HG02588 (cell line): ENCODE data around the gene DYRK1A.

Source experiments
- ATAC-seq: cut with Tn5 transposase; IDR thresholded peaks from one replicate; pipeline ENCODE4 v1.9.1; 2021; ENCODE audit warnings: mild to moderate bottlenecking, moderate library complexity; ENCODE audit not compliant: unreplicated experiment

Gene DYRK1A

DNA sequence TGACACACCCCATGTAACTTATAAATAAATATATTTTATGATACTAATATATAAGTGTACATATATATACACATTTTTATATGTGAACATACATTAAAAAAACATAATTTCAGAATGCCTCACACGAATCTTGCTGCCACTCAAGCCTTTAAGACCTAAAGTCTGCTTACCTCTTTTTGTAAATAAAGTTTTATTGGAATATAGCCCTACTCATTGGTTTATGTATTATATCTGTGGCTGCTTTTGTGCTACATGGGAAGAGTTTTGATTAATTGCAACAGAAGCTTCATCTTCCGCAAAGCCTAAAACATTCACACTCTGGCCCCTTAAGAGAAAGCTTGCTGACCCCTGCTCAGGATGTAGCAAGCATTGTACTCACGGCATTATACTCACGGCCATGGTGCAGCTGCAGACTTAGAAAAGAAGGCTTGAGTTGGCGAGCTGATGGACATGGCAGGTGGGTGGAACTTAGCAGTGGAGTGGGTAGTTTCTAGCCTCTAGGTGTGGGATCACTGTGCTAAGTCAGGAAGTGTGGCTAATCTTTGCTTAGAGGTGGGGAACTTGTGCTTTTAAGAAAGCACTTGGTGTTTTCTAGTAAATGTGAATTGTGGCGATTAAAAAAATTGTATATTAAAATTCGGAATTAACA lies 80.8 kb downstream of the DYRK1A start:
- no peak for ATAC-seq

GRCh38 chr21:37449302-37449937 lies 82.8 kb downstream of the DYRK1A start:
- no peak for ATAC-seq

- ATAC-seq = no peak
These were observed 83.9 kb downstream of the DYRK1A start for GRCh38 chr21:37450445-37450941.

DNA sequence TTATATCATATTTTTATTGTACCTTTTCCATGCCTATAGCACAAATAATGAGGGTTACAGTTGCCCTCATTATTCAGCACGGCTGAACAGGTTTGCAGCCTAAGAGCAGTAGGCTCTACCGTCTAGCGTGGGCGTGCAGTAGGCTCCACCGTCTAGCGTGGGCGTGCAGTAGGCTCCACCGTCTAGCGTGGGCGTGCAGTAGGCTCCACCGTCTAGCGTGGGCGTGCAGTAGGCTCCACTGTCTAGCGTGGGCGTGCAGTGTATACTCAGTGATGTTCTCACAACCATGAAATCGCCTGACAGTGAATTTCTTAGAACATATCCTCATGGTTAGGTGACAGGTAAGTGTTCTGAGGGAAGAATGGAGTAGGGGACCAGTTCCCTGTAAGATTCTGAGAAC lies 84.9 kb downstream of the DYRK1A start:
- no peak for ATAC-seq

DNA sequence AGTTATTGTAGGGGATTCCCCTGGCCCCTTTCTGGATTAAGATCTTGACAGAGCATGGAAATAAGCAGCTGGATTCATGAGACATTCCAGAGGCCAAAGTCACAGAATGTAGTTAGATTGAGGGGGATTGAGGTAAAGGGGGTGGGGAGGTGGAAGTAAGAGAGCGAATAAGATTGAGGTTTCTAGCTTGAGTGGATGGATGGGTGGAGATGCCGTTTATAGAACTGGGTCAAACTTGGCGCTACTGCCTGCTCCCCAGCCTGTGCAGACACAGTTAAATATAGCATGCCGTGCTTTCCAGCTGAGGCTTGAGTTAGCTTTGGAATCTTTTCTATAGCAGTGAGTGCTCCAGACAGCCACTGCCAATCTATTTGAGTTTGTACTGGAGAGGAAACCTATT lies 85.7 kb downstream of the DYRK1A start:
- no peak for ATAC-seq

DNA sequence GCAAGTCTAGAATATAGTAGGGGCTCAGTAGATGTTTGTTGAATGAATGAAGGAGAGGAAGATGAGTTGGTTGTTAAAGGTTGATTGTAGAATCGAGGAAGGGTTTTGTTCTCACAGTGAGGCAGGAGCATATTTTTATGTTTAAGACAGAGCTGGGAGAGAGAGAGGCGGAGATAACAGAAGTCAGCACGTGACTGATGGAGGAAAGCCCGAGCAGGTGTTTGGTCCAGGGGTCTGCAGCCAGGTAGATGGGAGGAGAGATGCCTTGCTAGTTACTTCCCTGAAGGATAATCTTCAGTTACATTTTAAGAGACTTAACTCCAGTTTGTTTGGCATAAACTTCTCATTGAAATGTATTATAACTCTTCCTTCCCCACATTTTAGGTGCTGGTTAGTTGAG lies 86.8 kb downstream of the DYRK1A start:
- ATAC-seq = no peak

DNA sequence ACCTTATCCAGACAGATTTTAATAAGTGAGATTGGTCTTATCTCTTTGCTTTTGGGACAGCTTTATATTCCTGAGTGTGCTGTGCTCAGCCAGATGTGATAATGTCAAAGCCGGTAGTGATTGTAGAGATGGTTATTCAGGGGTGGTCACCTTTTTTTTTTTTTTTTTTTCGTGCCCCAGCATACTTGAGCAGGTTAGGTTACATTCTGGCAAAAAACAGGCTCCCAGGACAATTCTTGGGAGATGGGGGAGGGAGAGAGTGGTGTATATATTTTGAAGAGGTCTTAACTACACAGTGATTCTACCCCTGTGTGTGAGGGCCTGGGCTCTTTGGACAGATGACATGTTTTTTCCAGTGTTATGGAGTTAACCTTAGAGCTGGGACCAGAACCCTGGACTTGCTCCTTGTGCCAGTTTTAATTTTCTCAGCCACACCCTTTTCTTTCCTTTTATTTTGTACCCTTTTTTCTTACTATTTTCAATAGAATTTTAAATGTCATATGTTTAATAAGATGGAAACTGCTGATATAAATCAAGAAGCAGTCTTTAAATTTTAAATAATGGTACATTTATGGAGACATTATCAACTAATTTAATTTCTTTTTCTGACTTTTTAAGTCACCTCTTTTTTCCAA lies 88.4 kb downstream of the DYRK1A start:
- ATAC-seq = no peak

DNA sequence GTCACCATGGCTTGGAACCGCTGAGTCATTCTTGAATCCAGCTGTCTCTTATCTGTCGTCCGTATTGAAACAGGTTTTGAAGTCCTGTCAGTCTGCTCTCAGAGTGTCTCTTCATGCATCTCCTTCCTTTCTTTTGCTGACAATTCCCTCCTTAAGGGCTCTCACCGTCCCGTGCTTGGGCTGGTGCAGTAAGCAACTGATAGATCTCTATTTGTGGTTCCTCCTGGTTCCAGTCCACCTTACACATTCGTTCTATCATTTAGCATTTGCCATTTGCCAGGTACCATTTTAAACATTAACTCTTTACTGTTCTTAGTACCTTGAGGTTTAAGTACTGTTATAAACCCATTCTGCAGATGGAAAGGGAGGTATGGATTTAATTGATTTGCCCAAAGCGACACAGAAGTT lies 88.9 kb downstream of the DYRK1A start:
- no peak for ATAC-seq

DNA sequence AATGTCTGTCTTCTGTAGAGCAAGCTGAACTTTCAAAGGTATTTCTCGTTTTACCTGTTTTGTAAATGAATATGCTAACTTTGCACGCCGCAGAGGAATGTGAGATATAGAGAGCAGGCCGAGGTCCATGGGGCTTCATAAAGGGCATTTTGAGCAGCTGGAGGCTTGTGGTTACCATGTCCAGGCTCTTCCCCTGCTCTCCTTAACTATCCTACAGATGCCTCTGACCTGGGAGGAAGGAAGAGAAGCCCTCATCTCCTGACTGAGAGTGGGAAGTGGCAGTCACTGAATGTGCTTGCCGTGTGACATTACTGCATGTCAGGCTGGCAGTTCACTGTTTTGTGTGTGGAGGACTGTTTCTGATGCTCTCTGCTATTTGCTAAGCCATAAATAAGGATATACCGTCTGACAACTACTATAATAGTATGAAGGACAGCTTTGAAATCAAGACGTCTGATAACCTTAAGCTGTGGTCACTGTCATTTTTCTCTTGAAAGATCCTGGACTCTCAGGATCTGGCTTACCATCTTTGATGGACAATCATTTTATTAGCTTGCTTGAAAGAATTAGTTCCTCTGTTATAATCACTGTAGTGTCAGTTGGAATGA lies 92.2 kb downstream of the DYRK1A start:
- ATAC-seq = no peak

GRCh38 chr21:37459575-37459974 lies 93.0 kb downstream of the DYRK1A start:
- ATAC-seq = no peak

DNA sequence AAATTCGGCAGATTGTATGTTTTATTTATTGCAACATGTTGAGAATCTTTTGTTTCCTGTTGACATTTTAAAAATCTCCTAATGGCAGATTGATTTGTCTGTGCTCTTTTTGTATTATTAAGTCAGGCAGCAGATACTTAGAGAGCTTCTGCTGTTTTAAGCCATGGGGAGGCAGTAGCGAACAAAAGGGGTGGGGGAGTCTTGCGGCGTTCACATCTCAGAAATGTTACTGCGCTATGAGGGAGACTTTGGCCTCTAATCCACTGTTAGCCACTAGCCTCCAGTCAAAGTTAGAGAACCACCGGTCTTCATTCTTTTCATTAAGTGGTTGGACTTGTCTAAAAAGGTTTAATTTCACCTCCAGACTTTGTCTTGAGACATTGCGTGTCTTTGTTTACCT lies 93.6 kb downstream of the DYRK1A start:
- ATAC-seq = no peak

GRCh38 chr21:37461479-37461878 lies 94.9 kb downstream of the DYRK1A start:
- ATAC-seq = no peak

DNA sequence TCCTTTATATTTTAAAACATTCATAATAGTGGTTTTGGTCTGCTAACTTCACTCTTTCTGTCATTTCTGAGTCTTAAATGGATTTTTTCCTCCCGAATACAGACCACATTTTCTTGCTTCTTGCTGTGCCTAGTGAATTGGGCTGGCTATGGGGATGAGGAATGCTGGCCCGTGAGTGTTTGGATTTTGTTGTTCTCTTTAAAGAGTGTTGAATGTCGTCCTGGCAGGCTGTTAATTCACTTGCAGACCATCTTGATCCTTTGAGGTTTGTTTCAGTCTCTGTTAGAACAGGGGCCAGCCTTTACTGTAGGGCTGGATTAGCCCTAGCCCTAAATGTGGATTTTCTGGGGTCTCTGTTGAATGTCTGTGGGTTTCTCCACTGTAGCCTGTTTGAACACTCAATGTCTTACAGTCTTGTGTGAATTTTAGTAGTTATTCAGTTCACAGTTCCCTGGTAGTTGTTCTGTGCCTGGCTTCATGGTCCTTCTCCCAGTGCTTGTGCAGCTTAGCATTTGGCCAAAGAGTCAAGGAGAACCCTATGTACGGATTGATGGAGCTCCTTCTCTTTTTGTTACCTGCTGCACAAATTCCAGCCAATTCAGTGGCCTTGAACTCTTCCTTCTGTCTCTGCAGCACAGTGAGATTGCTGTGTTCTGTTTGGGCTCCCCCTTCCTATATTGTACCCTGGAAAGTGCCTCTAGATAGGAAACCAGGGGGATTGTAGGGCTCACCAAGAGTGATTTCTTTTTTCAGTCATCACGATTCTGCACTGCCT lies 95.7 kb downstream of the DYRK1A start:
- no peak for ATAC-seq

GRCh38 chr21:37463083-37463801 lies 96.7 kb downstream of the DYRK1A start:
- no peak for ATAC-seq

- no peak for ATAC-seq
These were observed 100.5 kb downstream of the DYRK1A start for GRCh38 chr21:37467082-37467481.

- no peak for ATAC-seq
These were observed 102.3 kb downstream of the DYRK1A start for GRCh38 chr21:37468909-37469308.

- ATAC-seq = no peak
These were observed 102.9 kb downstream of the DYRK1A start for GRCh38 chr21:37469441-37469840.

DNA sequence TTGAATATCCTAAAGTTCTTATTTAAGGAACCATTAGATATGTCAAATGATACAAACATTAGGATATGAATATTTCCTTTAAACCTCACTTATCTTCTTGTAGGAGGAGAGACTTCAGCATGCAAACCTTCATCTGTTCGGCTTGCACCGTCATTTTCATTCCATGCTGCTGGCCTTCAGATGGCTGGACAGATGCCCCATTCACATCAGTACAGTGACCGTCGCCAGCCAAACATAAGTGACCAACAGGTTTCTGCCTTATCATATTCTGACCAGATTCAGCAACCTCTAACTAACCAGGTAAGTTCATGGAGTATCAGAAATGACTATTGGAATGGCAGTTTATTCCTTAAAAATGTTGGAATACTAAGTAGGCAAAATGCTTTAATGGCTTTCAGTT lies 106.0 kb downstream of the DYRK1A start:
- no peak for ATAC-seq

GRCh38 chr21:37473491-37473890 lies 106.9 kb downstream of the DYRK1A start:
- no peak for ATAC-seq

GRCh38 chr21:37474342-37474741 lies 107.8 kb downstream of the DYRK1A start:
- no peak for ATAC-seq
